Ramos (cell line): Measurements from ENCODE around the gene MALL.
"Not testable (repeated sequence)": the region's sequence is repeated elsewhere in the genome, so short reads cannot be mapped to it uniquely, and the experiment has no call there.

Experiments
- in situ Hi-C: fragments of 300-500 bp; cut with MboI; formaldehyde crosslinking; loops from one replicate; pipeline ENCODE4 v1.14.3; 2022; ENCODE audit warnings: low sequenced_read_pairs; ENCODE audit not compliant: unreplicated experiment

MALL gene

GRCh38 chr2:110121592-110121991, 6.0 kb upstream of the MALL start:
- in situ Hi-C loops, result no loop called here

- in situ Hi-C loops, result no loop called here
Measured at GRCh38 chr2:110121052-110121334, 5.4 kb upstream of the MALL start.

GRCh38 chr2:110120171-110121051, 4.8 kb upstream of the MALL start:
- in situ Hi-C loops, result no loop called here

- in situ Hi-C loops, result no loop called here
Measured at GRCh38 chr2:110116033-110116710, 550 bp upstream of the MALL start.

GRCh38 chr2:110114831-110115255, 779 bp downstream of the MALL start:
- in situ Hi-C loops, result no loop called here

GRCh38 chr2:110113961-110114591, 1.5 kb downstream of the MALL start:
- in situ Hi-C loops, result no loop called here

GRCh38 chr2:110108291-110108690, 7.3 kb downstream of the MALL start:
- in situ Hi-C loops, result not testable (repeated sequence)

GRCh38 chr2:110107092-110108079, 8.2 kb downstream of the MALL start:
- in situ Hi-C loops, result no loop called here

GRCh38 chr2:110106642-110107041, 9.0 kb downstream of the MALL start:
- in situ Hi-C loops, result no loop called here

GRCh38 chr2:110105608-110106467, 9.8 kb downstream of the MALL start:
- in situ Hi-C loops, result no loop called here

- in situ Hi-C loops, result no loop called here
Measured at GRCh38 chr2:110105183-110105582, 10.4 kb downstream of the MALL start.

GRCh38 chr2:110104025-110104771, 11.4 kb downstream of the MALL start:
- in situ Hi-C loops, result no loop called here

- in situ Hi-C loops, result no loop called here
Measured at GRCh38 chr2:110103061-110103961, 12.3 kb downstream of the MALL start.

- in situ Hi-C loops, result no loop called here
Measured at GRCh38 chr2:110101901-110102803, 13.5 kb downstream of the MALL start.

GRCh38 chr2:110101280-110101844, 14.3 kb downstream of the MALL start:
- in situ Hi-C loops, result no loop called here

GRCh38 chr2:110100880-110101279, 14.7 kb downstream of the MALL start:
- in situ Hi-C loops, result not testable (repeated sequence)
